HG03342 (cell line): ENCODE measurements around the gene CYP24A1.

ENCODE experiments used
- ATAC-seq: cut with Tn5 transposase; IDR thresholded peaks from one replicate; pipeline ENCODE4 v1.9.1; 2021; ENCODE audit warnings: mild to moderate bottlenecking, moderate library complexity; ENCODE audit not compliant: unreplicated experiment

The CYP24A1 gene

GRCh38 chr20:54116550-54117235 is 57.1 kb downstream of the CYP24A1 start:
- no peak for ATAC-seq

GRCh38 chr20:54115172-54115854 is 58.5 kb downstream of the CYP24A1 start:
- ATAC-seq, result no peak

GRCh38 chr20:54114109-54114508 is 59.7 kb downstream of the CYP24A1 start:
- no peak for ATAC-seq

GRCh38 chr20:54113566-54113965 is 60.2 kb downstream of the CYP24A1 start:
- no peak for ATAC-seq

- no peak for ATAC-seq
Observed at GRCh38 chr20:54112221-54112884, 61.4 kb downstream of the CYP24A1 start.

GRCh38 chr20:54111460-54111859 is 62.3 kb downstream of the CYP24A1 start:
- ATAC-seq, result no peak

GRCh38 chr20:54110457-54110856 is 63.3 kb downstream of the CYP24A1 start:
- ATAC-seq, result no peak

GRCh38 chr20:54110041-54110440 is 63.7 kb downstream of the CYP24A1 start:
- no peak for ATAC-seq

- no peak for ATAC-seq
Observed at GRCh38 chr20:54108817-54109216, 65.0 kb downstream of the CYP24A1 start.

- no peak for ATAC-seq
Observed at GRCh38 chr20:54108326-54108642, 65.5 kb downstream of the CYP24A1 start.

- ATAC-seq, result no peak
Observed at GRCh38 chr20:54107600-54108325, 66.0 kb downstream of the CYP24A1 start.

GRCh38 chr20:54107181-54107580 is 66.6 kb downstream of the CYP24A1 start:
- ATAC-seq, result no peak

- no peak for ATAC-seq
Observed at GRCh38 chr20:54106162-54106561, 67.6 kb downstream of the CYP24A1 start.

- no peak for ATAC-seq
Observed at GRCh38 chr20:54105653-54106052, 68.1 kb downstream of the CYP24A1 start.

GRCh38 chr20:54104781-54105180 is 69.0 kb downstream of the CYP24A1 start:
- ATAC-seq, result no peak

GRCh38 chr20:54103762-54104600 is 69.8 kb downstream of the CYP24A1 start:
- no peak for ATAC-seq
